ENCODE results near the gene DIP2A. TPM values are rescaled to one million over a fixed set of nuclear protein-coding genes. Genes with fewer than 3 reads are reported as not detected.

The DIP2A gene
- total and polyA plus RNA-seq, 2 of the 13 experiments (the other 11 are each of a cell fraction or from before 2014, with no cell fraction given): 18.5 to 37.6 TPM

- peak; percentile 82 for TF ChIP-seq ZBTB8A (CRISPR knock-in tag; IDR thresholded peaks at IDR 0.05; ENCODE audit: borderline replicate concordance, low read depth)
- TF ChIP-seq, protein P1, sequence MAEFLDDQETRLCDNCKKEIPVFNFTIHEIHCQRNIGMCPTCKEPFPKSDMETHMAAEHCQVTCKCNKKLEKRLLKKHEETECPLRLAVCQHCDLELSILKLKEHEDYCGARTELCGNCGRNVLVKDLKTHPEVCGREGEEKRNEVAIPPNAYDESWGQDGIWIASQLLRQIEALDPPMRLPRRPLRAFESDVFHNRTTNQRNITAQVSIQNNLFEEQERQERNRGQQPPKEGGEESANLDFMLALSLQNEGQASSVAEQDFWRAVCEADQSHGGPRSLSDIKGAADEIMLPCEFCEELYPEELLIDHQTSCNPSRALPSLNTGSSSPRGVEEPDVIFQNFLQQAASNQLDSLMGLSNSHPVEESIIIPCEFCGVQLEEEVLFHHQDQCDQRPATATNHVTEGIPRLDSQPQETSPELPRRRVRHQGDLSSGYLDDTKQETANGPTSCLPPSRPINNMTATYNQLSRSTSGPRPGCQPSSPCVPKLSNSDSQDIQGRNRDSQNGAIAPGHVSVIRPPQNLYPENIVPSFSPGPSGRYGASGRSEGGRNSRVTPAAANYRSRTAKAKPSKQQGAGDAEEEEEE (CRISPR knock-in tag; IDR thresholded peaks at IDR 0.05; ENCODE audit: borderline replicate concordance): no peak
- 0 out of 2 replicates have a peak, but pooled peaks have one; percentile 52 for TF ChIP-seq ZNF644 (CRISPR knock-in tag; IDR thresholded peaks at IDR 0.05; ENCODE audit: low read depth)
- no peak for TF ChIP-seq CENPX (CRISPR knock-in tag; IDR thresholded peaks at IDR 0.05)
- peak; percentile 34 for TF ChIP-seq AGO1 (IDR thresholded peaks at IDR 0.05; ENCODE audit: low read depth, low read length, poor library complexity, severe bottlenecking)
- peak; percentile 52 for TF ChIP-seq SUZ12 (IDR thresholded peaks at IDR 0.05; ENCODE audit: low read depth, low read length)
- TF ChIP-seq, protein P2, sequence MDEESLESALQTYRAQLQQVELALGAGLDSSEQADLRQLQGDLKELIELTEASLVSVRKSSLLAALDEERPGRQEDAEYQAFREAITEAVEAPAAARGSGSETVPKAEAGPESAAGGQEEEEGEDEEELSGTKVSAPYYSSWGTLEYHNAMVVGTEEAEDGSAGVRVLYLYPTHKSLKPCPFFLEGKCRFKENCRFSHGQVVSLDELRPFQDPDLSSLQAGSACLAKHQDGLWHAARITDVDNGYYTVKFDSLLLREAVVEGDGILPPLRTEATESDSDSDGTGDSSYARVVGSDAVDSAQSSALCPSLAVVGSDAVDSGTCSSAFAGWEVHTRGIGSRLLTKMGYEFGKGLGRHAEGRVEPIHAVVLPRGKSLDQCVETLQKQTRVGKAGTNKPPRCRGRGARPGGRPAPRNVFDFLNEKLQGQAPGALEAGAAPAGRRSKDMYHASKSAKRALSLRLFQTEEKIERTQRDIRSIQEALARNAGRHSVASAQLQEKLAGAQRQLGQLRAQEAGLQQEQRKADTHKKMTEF (CRISPR knock-in tag; IDR thresholded peaks at IDR 0.05): peak; percentile 87
- peak; percentile 87 for TF ChIP-seq ASH2L (IDR thresholded peaks at IDR 0.05; ENCODE audit: insufficient read length, low read depth, low read length)
- peak; percentile 73 for TF ChIP-seq KMT2B (CRISPR knock-in tag; IDR thresholded peaks at IDR 0.05)
- no peak for TF ChIP-seq ZNF24 (IDR thresholded peaks at IDR 0.05)
- TF ChIP-seq ZNF333 (CRISPR knock-in tag; IDR thresholded peaks at IDR 0.05; ENCODE audit: borderline replicate concordance): no peak
- TF ChIP-seq ZNF703 (CRISPR knock-in tag; IDR thresholded peaks at IDR 0.05; ENCODE audit: borderline replicate concordance): peak; percentile 82; the same call in 1 of the 2 replicates
- TF ChIP-seq IRF9 (CRISPR knock-in tag; IDR thresholded peaks at IDR 0.05; ENCODE audit: borderline replicate concordance): peak; percentile 55
- TF ChIP-seq ATF1 (CRISPR knock-in tag; IDR thresholded peaks at IDR 0.05): no peak
- peak; percentile 86 for TF ChIP-seq E2F5 (CRISPR knock-in tag; conservative IDR thresholded peaks at IDR 0.05)
Measured at GRCh38 chr21:46458315-46459023, at the start of gene DIP2A (continued).

All from HepG2 (cell line).